AG10803 (cell line): Measurements from ENCODE around the gene CLDN5.

Experiments used
- DNase-seq: peaks from one replicate; pipeline ENCODE4 v3.0.0; 2010; ENCODE audit warnings: low read depth
- H3K4me3 ChIP-seq: 2 replicates; pipeline ENCODE4 v1.5.1; 2011; ENCODE audit warnings: mild to moderate bottlenecking, low read length, control low read depth
- CTCF ChIP-seq: conservative IDR thresholded peaks from 2 replicates; pipeline ENCODE4 v1.5.1; 2011; ENCODE audit warnings: mild to moderate bottlenecking, low read length, control low read depth, inconsistent platforms

Gene CLDN5

GRCh38 chr22:19503367-19503766, 20.8 kb downstream of the CLDN5 start:
- no peak overlapping the region for H3K4me3 ChIP-seq
- TF ChIP-seq CTCF, result no peak
- DNase-seq, result no peak

GRCh38 chr22:19501897-19502447, 22.2 kb downstream of the CLDN5 start:
- TF ChIP-seq CTCF, result no peak
- no peak for DNase-seq
- no peak overlapping the region for H3K4me3 ChIP-seq

- no peak for TF ChIP-seq CTCF
- DNase-seq, result no peak
- H3K4me3 ChIP-seq, result no peak overlapping the region
Measured at GRCh38 chr22:19499880-19500242, 24.3 kb downstream of the CLDN5 start.

- DNase-seq, result no peak
- no peak overlapping the region for H3K4me3 ChIP-seq
- TF ChIP-seq CTCF, result no peak
Measured at GRCh38 chr22:19499236-19499879, 24.9 kb downstream of the CLDN5 start.

GRCh38 chr22:19498866-19499190, 25.4 kb downstream of the CLDN5 start:
- DNase-seq, result no peak
- TF ChIP-seq CTCF, result no peak

GRCh38 chr22:19498154-19498865, 25.9 kb downstream of the CLDN5 start:
- DNase-seq, result no peak
- TF ChIP-seq CTCF, result no peak

More at GRCh38 chr22:19498866-19499190, 25.4 kb downstream of the CLDN5 start:
- no peak overlapping the region for H3K4me3 ChIP-seq

GRCh38 chr22:19497245-19497644, 27.0 kb downstream of the CLDN5 start:
- peak; percentile 54 for DNase-seq
- TF ChIP-seq CTCF, result no peak
- no peak overlapping the region for H3K4me3 ChIP-seq

More at GRCh38 chr22:19498154-19498865, 25.9 kb downstream of the CLDN5 start:
- no peak overlapping the region for H3K4me3 ChIP-seq
